Measurements from ENCODE around the gene LIAS.

Gene LIAS

GRCh38 chr4:39527296-39528060 is 68.6 kb downstream of the LIAS start, which contains the start of gene UGDH:
UGDH (minus strand) TSS chr4:39527439; CDS start chr4:39521512, 5,927 bp downstream.
- in situ Hi-C loops (cut with MboI; ENCODE audit: low sequenced_read_pairs): no loop called here

DNA sequence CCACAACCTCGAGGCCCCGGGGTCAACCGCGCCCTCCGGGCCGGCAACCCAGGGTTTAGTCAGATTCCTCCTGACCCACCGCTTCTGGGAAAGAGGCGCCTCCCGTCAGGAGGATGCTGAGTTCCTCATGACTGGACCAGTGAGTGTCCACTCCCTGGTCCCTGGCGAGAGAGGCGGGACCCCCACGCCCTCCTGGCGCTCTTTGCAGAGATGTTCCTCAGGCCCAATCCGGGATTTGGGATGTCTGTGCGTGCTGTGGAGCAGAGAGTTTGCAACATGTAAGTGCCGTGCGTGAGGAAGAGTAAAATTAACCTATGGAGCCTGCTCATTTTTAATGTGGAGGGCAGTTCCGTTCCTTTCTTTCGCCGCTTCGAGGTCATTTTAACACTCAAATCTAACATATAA is 69.2 kb downstream of the LIAS start:
- in situ Hi-C loops (cut with MboI; ENCODE audit: low sequenced_read_pairs): no loop called here
